GM21737 (cell line): ENCODE results near the gene TMIGD3.

ENCODE experiments used
- ATAC-seq: cut with Tn5 transposase; IDR thresholded peaks from one replicate; pipeline ENCODE4 v1.9.1; 2021; ENCODE audit warnings: mild to moderate bottlenecking, moderate library complexity; ENCODE audit not compliant: unreplicated experiment

The TMIGD3 gene

GRCh38 chr1:111476214-111476613 is 27.2 kb downstream of the TMIGD3 start:
- no peak for ATAC-seq

- no peak for ATAC-seq
Observed at GRCh38 chr1:111475701-111476100, 27.7 kb downstream of the TMIGD3 start.

- ATAC-seq = no peak
Observed at GRCh38 chr1:111474521-111474920, 28.9 kb downstream of the TMIGD3 start.

- no peak for ATAC-seq
Observed at GRCh38 chr1:111474106-111474505, 29.3 kb downstream of the TMIGD3 start.

- no peak for ATAC-seq
Observed at GRCh38 chr1:111471538-111471937, 31.9 kb downstream of the TMIGD3 start.

GRCh38 chr1:111471012-111471411 is 32.4 kb downstream of the TMIGD3 start:
- peak; percentile 58 for ATAC-seq

GRCh38 chr1:111470596-111470995 is 32.8 kb downstream of the TMIGD3 start:
- ATAC-seq = no peak

- ATAC-seq = no peak
Observed at GRCh38 chr1:111469539-111469938, 33.9 kb downstream of the TMIGD3 start.

- no peak for ATAC-seq
Observed at GRCh38 chr1:111468717-111469100, 34.7 kb downstream of the TMIGD3 start.

- ATAC-seq = no peak
Observed at GRCh38 chr1:111467865-111468716, 35.3 kb downstream of the TMIGD3 start.

GRCh38 chr1:111466480-111466879 is 37.0 kb downstream of the TMIGD3 start:
- ATAC-seq = no peak

- no peak for ATAC-seq
Observed at GRCh38 chr1:111465754-111466153, 37.7 kb downstream of the TMIGD3 start.

- ATAC-seq = no peak
Observed at GRCh38 chr1:111463029-111463683, 40.3 kb downstream of the TMIGD3 start.

GRCh38 chr1:111462370-111463028 is 40.9 kb downstream of the TMIGD3 start:
- no peak for ATAC-seq

- ATAC-seq = no peak
Observed at GRCh38 chr1:111461765-111462164, 41.7 kb downstream of the TMIGD3 start.

- ATAC-seq = no peak
Observed at GRCh38 chr1:111455642-111456031, 47.8 kb downstream of the TMIGD3 start.

GRCh38 chr1:111454859-111455641 is 48.4 kb downstream of the TMIGD3 start:
- no peak for ATAC-seq

GRCh38 chr1:111453706-111454105 is 49.7 kb downstream of the TMIGD3 start:
- ATAC-seq = no peak

GRCh38 chr1:111452581-111452980 is 50.9 kb downstream of the TMIGD3 start:
- no peak for ATAC-seq

GRCh38 chr1:111450185-111450584 is 53.2 kb downstream of the TMIGD3 start:
- ATAC-seq = no peak

GRCh38 chr1:111449703-111450017 is 53.8 kb downstream of the TMIGD3 start:
- ATAC-seq = no peak
